Activated T-helper 2 cell treated with anti-CD3 and anti-CD28 coated beads, Interferon-gamma antibody, Interleukin-2, Interleukin-4, amounts not matched to agents 10 μg/mL and 5 μg/mL and 100 μg/mL, durations not matched to agents 14 hours and 24 hours and 36 hours (primary cell): ENCODE data around the gene RNF126. TPM values are rescaled to one million over a fixed set of nuclear protein-coding genes. Genes with fewer than 3 reads are reported as not detected.

Source experiments
- DNase-seq: peaks from one replicate; pipeline ENCODE4 v3.0.0; 2021; ENCODE audit warnings: low spot score
- H3K27ac Mint-ChIP-seq: one replicate; pipeline ENCODE4 v1.8.0; 2021; ENCODE audit warnings: mixed read lengths
- H3K27me3 Mint-ChIP-seq: one replicate; pipeline ENCODE4 v1.8.0; 2021; ENCODE audit warnings: low read depth, mixed read lengths
- H3K36me3 Mint-ChIP-seq: one replicate; pipeline ENCODE4 v1.8.0; 2021; ENCODE audit warnings: low read depth, mixed read lengths
- H3K4me1 Mint-ChIP-seq: one replicate; pipeline ENCODE4 v1.8.0; 2021; ENCODE audit warnings: low read depth, mixed read lengths
- H3K4me3 Mint-ChIP-seq: one replicate; pipeline ENCODE4 v1.8.0; 2021; ENCODE audit warnings: low read depth, mild to moderate bottlenecking, moderate library complexity, mixed read lengths
- H3K9me3 Mint-ChIP-seq: one replicate; pipeline ENCODE4 v1.8.0; 2021; ENCODE audit warnings: mixed read lengths
- intact Hi-C: fragments of 100-400 bp; cut with micrococcal nuclease; formaldehyde crosslinking; loops from one replicate; pipeline ENCODE4 v1.15.1; 2023
- total RNA-seq: library from RNA; stranded (reverse); gene quantifications from 2 replicates; pipeline ENCODE4 v1.2.3, GENCODE V29; 2022

The RNF126 gene
- total RNA-seq, 1 donor from 2014 or later, result 89.4 TPM

DNA sequence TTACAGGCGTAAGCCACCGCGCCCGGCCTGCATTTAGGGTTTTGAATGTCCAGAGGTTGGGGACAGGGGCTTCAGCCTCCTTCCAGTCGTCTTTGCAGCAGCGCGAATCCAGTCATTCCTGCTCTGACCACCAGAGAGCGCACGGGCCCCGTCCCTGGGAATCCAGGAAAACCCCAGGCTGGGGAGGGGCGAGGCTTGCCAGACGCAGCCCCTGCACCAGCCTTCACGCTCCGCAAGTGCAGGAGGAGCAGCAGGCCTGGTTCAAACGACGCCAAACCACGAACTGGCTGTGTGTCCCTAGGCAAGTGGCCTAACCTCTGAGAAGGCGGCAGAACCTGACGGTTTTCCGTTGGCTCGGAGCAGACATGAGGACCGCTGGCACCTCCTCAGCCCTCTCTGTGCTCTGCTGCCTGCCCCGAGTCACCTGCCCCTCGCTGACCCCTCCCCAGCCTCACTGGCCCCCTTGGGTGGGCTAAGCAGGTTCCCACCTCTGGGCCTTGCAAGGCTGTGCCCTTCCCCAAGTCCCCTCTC lies 2.0 kb upstream of the RNF126 start:
- Mint-ChIP-seq H3K4me3 (peak overlapping the region; percentile 64), H3K9me3 (no peaks in the 10 kb centered on the region), H3K4me1 (peaks cover 14% of the 10 kb centered on the region), H3K27me3 (peaks cover 8% of the 10 kb centered on the region), H3K27ac (peak overlapping the region; percentile 52), H3K36me3 (peaks cover 18% of the 10 kb centered on the region)
- DNase-seq, result peak; percentile 72
- intact Hi-C loops, result loop anchor here (1.0 to 10.0 kb wide), 3 partner anchors 40 to 260 kb away; partner anchors contain the start of gene ARID3A

DNA sequence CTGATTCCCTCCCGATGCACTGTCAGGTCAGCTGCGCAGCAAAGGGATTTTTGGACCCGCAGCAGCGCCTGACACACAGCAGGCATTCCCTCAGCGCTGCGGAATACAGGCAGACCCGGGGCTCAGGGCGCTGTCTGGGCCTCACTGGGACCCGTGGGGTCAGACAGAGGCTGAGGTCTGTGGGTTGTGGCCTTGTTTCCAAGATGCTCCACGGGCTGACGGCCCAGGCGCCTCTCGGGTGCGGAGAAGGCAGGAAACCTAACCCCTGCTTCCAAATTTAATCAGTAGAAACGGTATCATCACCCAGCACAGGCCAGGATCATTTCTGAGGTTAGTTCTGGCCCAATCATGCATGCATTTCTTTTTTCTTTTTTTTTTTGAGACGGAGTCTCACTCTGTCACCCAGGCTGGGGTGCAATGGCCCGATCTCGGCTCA lies 686 bp upstream of the RNF126 start:
- intact Hi-C loops, result loop anchor here (1.0 to 10.0 kb wide), 5 partner anchors 17 to 261 kb away; partner anchors contain the start of genes ARID3A, POLRMT and PTBP1
- no peaks in the 10 kb centered on the region for H3K9me3 Mint-ChIP-seq
- H3K36me3 Mint-ChIP-seq, result peaks cover 18% of the 10 kb centered on the region
- peaks cover 3% of the 10 kb centered on the region for H3K27me3 Mint-ChIP-seq
- H3K4me3 Mint-ChIP-seq, result peak overlapping the region; percentile 80
- peak overlapping the region; percentile 88 for H3K27ac Mint-ChIP-seq
- no peak for DNase-seq
- peaks cover 14% of the 10 kb centered on the region for H3K4me1 Mint-ChIP-seq

DNA sequence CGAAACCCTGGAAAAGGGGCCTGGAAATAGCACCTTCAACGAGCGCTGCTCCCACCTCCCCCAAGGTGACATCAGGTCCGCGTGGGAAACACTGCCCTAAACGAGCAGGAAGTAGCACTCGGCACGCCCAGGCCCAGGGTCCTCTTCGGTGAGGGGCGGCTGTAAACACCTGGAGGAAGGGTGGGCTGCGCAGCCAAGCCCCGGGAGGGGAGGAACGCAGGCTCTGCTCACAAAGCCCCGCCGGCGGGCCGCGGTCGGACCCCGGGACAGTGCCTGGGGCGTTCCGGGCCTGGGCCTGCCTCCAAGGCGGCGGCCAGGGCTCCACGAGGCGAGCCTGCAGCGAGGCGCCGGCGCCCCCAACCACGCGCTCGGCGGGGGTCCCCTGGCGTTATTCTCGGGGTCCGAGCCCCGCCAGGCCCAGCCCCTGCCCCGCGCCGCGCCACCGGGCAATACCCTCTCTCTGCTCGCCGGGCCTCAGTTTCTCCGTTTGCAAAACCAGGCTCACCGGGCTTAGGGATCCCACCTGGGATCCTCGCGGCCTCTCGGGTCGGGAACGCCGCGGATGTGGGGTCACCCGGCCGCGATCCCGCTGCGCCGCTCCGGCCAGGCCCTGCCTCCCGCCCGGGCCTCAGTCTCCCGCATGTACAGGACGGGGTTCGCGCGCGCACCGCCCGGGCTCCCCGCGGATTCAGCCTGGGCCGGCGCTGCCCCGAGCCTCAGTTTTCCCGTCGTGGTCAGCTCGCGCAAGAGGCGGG lies 630 bp downstream of the RNF126 start:
- Mint-ChIP-seq H3K4me3 (peak overlapping the region; percentile 97), H3K27ac (peak overlapping the region; percentile 92), H3K4me1 (peaks cover 14% of the 10 kb centered on the region), H3K27me3 (no peaks in the 10 kb centered on the region), H3K9me3 (no peaks in the 10 kb centered on the region), H3K36me3 (peaks cover 18% of the 10 kb centered on the region)
- DNase-seq, result peak; percentile 69
- intact Hi-C loops, result loop anchor here (2.0 to 10.0 kb wide), 3 partner anchors 30 to 262 kb away; partner anchors contain the start of genes ARID3A, POLRMT and PTBP1

DNA sequence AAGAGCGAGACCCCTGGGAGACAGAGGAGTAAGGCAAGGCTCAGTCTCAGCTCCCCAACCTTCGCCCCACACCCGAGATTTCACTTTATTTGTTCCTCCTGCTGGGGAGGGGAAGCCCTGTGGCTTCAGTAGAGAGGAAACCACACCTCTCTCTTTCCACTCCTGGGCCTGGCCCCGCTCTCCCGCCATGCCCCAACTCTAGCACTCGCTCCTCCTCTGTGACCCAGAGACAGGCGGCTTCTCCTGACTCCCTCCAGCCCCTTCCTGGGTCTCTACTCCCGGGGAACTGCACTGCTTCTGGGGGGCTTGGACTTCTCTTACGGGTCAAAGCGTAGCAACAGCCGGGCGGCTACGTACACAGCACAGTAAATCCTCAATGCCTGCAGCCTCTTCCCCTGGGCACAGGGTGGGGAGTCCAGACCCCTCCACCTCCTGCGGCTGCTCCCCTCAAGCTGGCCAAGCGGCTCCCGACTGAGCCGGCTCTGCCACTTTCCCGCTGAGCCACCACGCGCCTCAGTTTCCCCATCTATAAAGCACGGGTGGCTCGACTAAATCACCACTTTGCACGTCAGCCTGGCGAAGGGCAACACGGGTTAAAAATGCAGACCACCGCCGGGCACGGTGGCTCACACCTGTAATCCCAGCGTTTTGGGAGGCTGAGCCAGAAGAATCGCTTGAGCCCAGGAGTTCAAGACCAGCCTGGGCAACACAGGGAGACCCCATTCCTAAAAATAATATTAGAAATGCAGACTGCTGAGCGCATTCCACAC lies 1.4 kb downstream of the RNF126 start:
- peak overlapping the region; percentile 97 for H3K4me3 Mint-ChIP-seq
- H3K27ac Mint-ChIP-seq, result peak overlapping the region; percentile 92
- intact Hi-C loops, result loop anchor here (1.0 to 10.0 kb wide), 4 partner anchors 29 to 263 kb away; partner anchors contain the start of genes ARID3A, POLRMT and PTBP1
- H3K27me3 Mint-ChIP-seq, result no peaks in the 10 kb centered on the region
- H3K36me3 Mint-ChIP-seq, result peaks cover 20% of the 10 kb centered on the region
- H3K4me1 Mint-ChIP-seq, result peaks cover 14% of the 10 kb centered on the region
- no peaks in the 10 kb centered on the region for H3K9me3 Mint-ChIP-seq
- DNase-seq, result peak; percentile 70

DNA sequence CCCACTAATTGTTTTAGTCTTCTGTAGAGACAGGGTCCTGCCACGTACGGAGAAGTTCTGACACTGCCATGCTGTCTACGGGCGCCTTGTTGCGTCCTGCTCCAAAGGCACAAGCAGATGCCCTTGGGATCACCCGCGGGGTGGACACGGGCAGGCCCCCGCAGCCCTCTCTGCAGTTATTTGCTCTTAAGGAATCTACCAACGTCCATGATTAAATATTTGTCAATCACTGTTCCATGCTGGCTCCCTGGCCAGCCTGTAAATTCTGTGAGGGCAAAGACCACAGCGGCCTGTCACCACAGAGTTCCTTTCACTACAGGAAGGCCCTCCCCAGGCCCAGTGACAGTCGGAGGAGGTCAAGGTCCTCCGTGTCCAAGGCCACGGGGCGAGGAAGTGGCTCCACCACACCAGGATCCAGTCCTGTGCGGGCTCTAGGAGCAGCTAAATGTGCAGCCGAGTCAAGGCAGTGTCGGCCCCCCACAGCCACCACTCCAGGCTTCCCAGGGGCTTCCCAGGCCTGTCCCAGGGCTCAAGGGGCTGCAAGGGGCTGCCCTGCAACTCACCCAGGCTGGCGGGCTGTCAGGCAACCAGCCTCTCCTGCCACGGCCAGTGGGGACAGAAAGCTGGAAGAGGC lies 2.1 kb downstream of the RNF126 start:
- peaks cover 15% of the 10 kb centered on the region for H3K4me1 Mint-ChIP-seq
- peak overlapping the region; percentile 97 for H3K4me3 Mint-ChIP-seq
- H3K9me3 Mint-ChIP-seq, result no peaks in the 10 kb centered on the region
- H3K36me3 Mint-ChIP-seq, result peaks cover 20% of the 10 kb centered on the region
- intact Hi-C loops, result loop anchor here (1.0 to 10.0 kb wide), 2 partner anchors 88 to 264 kb away; partner anchors contain the start of gene ARID3A
- peak overlapping the region; percentile 92 for H3K27ac Mint-ChIP-seq
- no peak for DNase-seq
- H3K27me3 Mint-ChIP-seq, result no peaks in the 10 kb centered on the region

DNA sequence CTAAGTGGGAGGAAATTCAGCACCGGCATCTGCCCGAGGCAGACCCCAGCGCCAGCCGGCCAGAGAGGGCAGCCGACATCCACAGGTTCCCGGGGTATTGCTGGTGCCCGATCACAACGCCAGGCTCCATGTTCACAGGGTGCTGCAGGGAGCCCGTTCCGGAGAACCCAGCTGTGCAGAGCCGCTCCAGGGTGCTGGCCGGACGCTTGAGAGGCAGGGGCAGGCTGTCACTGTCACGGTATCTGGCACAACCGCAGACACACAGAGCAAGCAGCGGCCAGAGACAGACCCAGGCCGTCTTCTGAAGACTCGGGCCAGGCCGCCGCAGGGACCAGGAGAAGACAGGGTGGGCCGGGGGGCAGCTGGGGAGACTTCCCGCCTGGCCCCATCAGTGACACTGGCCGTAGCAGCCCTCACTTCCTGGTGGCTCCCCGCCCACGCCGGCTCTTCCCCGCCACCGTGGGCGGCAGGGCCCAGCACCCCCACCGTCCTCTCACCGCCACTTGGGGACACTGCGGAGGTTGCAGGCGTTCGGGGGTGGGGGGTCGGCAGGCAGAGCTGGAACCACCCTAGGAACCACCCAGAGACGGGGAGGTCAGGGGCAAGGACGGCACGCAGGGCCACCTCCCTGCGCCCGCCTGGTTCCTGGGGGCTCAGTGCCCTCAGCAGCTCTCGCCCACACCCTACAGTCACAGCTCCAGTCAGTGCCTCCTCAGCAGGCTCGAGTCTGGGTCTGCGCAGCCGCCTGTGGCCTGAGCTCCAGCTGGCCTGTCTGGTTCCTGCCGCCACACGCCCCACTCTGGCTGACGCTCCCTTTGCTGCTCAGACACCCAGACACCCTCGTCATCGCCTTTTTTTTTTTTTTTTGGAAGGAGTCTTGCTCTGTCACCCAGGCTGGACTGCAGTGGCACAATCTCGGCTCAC lies 3.8 kb downstream of the RNF126 start:
- no peak for DNase-seq
- Mint-ChIP-seq H3K27ac (no peak overlapping the region), H3K4me1 (peaks cover 14% of the 10 kb centered on the region), H3K9me3 (no peaks in the 10 kb centered on the region), H3K27me3 (no peaks in the 10 kb centered on the region), H3K36me3 (peaks cover 33% of the 10 kb centered on the region), H3K4me3 (peak overlapping the region; percentile 97)
- intact Hi-C loops, result no loop called here

DNA sequence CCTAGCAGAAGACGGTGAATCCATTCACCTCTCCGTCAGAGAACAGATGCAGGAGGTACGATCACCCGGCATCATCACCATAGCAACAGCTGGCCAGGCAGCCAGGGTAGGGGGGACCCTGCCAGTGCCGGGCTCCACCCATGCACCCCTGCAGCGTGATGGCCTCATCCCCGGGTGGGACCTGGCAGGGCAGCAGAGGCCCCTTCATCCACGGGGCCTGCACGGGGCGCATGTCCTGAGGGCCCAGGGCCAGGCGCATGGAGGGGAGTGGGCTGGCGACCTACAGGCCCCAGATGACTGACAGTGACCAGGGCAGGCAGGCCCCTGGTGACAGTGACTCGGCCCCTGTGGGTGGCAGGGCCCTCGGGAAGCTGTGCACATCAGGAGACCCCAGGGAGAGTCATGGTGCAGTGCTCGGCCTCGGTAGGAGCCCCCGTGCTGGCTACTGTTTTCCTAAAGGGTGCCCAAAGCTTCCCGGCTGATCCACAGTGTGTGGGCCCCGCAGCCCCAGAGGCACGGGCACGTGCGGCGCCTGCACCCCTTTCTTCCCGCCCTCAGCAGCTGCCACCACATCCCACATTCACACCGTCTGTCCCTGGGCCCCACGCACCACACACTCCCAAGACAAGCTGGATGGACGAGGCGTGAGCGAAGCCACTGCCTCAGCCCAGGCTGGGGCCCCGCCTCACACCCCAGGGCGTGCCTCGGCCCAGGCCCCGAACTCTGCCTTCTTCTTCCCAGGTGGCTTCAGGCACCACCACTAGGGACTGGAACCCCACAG lies 4.8 kb downstream of the RNF126 start:
- no peak overlapping the region for H3K27ac Mint-ChIP-seq
- H3K9me3 Mint-ChIP-seq, result no peaks in the 10 kb centered on the region
- H3K27me3 Mint-ChIP-seq, result no peaks in the 10 kb centered on the region
- H3K4me3 Mint-ChIP-seq, result no peak overlapping the region
- peaks cover 9% of the 10 kb centered on the region for H3K4me1 Mint-ChIP-seq
- peaks cover 41% of the 10 kb centered on the region for H3K36me3 Mint-ChIP-seq
- intact Hi-C loops, result no loop called here
- no peak for DNase-seq

DNA sequence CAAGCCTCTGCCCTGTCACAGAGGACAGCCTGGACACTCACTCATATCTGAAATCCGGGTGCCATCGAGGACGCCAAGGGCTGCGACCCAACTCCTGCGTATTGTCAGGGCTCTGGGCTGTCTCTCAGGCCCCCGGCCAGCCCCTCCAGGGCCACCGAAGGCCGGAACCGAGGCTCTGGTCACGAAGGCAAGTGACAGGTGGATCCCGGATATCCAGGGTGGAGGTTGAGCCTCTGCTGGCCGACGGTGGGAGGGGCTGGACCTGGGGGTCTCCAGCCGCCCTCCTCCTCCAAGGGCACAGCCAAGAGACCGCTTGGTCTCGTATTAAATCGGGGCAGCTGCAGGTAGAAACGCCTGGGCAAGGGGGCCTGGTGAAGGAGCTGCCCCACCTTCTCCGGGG lies 5.4 kb downstream of the RNF126 start:
- no peak overlapping the region for H3K27ac Mint-ChIP-seq
- intact Hi-C loops, result no loop called here

DNA sequence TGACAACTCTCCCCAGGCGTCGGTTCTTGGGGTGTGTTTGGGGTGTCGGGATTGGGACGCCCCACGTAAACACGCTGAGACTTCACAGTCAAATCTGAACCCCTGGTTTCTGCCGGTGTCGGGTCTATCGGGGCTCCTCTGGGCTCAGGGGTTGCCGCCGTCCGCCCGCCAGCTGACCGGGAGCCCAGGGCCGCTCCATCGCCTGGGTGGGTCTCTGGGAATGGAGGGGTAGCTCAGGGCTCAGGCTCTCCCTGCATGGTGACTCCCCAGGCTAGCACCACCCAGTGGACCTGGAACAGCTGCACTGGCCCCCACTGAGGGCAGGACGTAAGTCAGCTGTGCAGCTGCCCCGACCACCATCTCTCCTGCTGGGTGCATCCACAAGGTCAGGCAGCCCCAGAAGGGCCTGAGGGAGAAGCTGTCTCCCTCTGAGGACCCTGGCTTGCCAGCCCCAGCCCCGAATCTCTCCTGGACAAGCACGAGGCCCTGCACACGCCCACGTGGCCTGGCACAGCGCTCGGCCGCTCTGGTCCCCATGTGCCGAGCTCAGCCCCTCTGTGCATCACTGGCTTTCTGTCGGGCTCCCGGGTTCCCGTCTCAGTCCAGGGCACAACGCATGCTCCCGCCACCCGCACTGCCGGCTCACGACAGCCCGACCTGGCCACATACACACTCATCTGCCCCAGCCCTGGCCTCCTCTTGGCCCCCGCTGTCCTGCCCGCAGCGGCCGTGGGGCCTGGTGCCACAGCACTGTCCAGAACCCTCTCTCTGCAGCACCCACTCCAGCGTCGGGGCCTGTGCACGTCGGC lies 6.1 kb downstream of the RNF126 start:
- Mint-ChIP-seq H3K9me3 (no peaks in the 10 kb centered on the region), H3K4me1 (peaks cover 9% of the 10 kb centered on the region), H3K36me3 (peaks cover 39% of the 10 kb centered on the region)

More for the DNA sequence above, 5.4 kb downstream of the RNF126 start:
- Mint-ChIP-seq H3K36me3 (peaks cover 41% of the 10 kb centered on the region), H3K27me3 (no peaks in the 10 kb centered on the region), H3K4me3 (no peak overlapping the region), H3K9me3 (no peaks in the 10 kb centered on the region), H3K4me1 (peaks cover 9% of the 10 kb centered on the region)
- no peak for DNase-seq

DNA sequence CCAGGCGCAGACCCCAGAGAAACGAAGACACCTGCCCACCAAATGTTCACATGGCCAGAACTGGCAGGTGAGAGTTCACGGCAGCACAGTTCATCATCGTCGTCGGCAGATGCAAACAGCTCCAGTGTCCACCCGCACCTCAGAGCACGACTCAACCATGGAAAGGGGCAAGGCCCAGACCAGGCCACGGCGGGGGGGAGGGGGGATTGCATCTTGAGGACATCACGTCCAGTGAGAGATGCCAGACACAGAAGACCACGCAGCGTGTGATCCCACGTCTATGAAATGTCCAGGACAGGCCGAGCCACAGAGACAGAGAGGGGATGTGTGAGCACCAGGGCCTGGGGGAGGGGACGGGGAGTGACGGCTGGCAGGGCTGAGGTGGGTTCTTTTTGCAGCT lies 7.3 kb downstream of the RNF126 start:
- Mint-ChIP-seq H3K4me3 (no peak overlapping the region), H3K9me3 (no peaks in the 10 kb centered on the region), H3K36me3 (peaks cover 30% of the 10 kb centered on the region), H3K4me1 (peaks cover 5% of the 10 kb centered on the region), H3K27me3 (no peaks in the 10 kb centered on the region), H3K27ac (no peak overlapping the region)
- no peak for DNase-seq
- intact Hi-C loops, result no loop called here

More for the DNA sequence above, 6.1 kb downstream of the RNF126 start:
- no peak overlapping the region for H3K27ac Mint-ChIP-seq
- H3K27me3 Mint-ChIP-seq, result no peaks in the 10 kb centered on the region
- DNase-seq, result no peak
- intact Hi-C loops, result no loop called here
- no peak overlapping the region for H3K4me3 Mint-ChIP-seq
